Astrocyte (in vitro differentiated cells and primary cell): ENCODE data around the gene ARHGDIA. TPM values are rescaled to one million over a fixed set of nuclear protein-coding genes. Genes with fewer than 3 reads are reported as not detected.

Experiments
- DNase-seq: peaks from one replicate; pipeline ENCODE4 v3.0.0-alpha.2; 2010; ENCODE audit warnings: low read depth
- FAIRE-seq: peaks from 2 replicates; lab custom pipeline; 2011; peaks lifted over from hg19 to GRCh38; lab: Jason Lieb, UNC
- H2AFZ ChIP-seq: 2 replicates; pipeline ENCODE4 v1.6.0; 2012; ENCODE audit warnings: low read depth, low read length, inconsistent platforms
- H3K27ac ChIP-seq: 2 replicates; pipeline ENCODE4 v1.5.1; 2011; ENCODE audit warnings: low read depth, low read length, inconsistent platforms
- H3K27me3 ChIP-seq: 2 replicates; pipeline ENCODE4 v1.6.0; 2011; ENCODE audit warnings: low read length, inconsistent platforms; ENCODE audit not compliant: insufficient read depth
- H3K36me3 ChIP-seq: 2 replicates; pipeline ENCODE4 v1.5.1; 2011; ENCODE audit warnings: low read length, inconsistent platforms; ENCODE audit not compliant: insufficient read depth
- H3K4me1 ChIP-seq: 2 replicates; pipeline ENCODE4 v1.5.1; 2011; ENCODE audit warnings: low read length, inconsistent platforms; ENCODE audit not compliant: insufficient read depth
- H3K4me2 ChIP-seq: 2 replicates; pipeline ENCODE4 v1.6.0; 2012; ENCODE audit warnings: low read length, inconsistent platforms
- H3K4me3 ChIP-seq: 2 replicates; pipeline ENCODE4 v1.5.1; 2011; ENCODE audit warnings: low read depth, mild to moderate bottlenecking, low read length, inconsistent platforms; ENCODE audit not compliant: insufficient read depth
- H3K79me2 ChIP-seq: 2 replicates; pipeline ENCODE4 v1.6.0; 2012; ENCODE audit warnings: mild to moderate bottlenecking, low read length, inconsistent platforms; ENCODE audit not compliant: insufficient read depth
- H3K9ac ChIP-seq: 2 replicates; pipeline ENCODE4 v1.6.0; 2012; ENCODE audit warnings: mild to moderate bottlenecking, low read length, inconsistent platforms
- H3K9me3 ChIP-seq: 2 replicates; pipeline ENCODE4 v1.5.1; 2012; ENCODE audit warnings: low read depth, mild to moderate bottlenecking, low read length, inconsistent platforms; ENCODE audit not compliant: insufficient read depth
- H4K20me1 ChIP-seq: 2 replicates; pipeline ENCODE4 v1.6.0; 2012; ENCODE audit warnings: low read length, inconsistent platforms; ENCODE audit not compliant: insufficient read depth
- H3K27ac Mint-ChIP-seq: one replicate; pipeline ENCODE4 v1.8.0; 2021; ENCODE audit warnings: mild to moderate bottlenecking, mixed read lengths; ENCODE audit not compliant: unreplicated experiment
- H3K27me3 Mint-ChIP-seq: one replicate; pipeline ENCODE4 v1.8.0; 2021; ENCODE audit warnings: low read depth, mixed read lengths; ENCODE audit not compliant: unreplicated experiment
- H3K36me3 Mint-ChIP-seq: one replicate; pipeline ENCODE4 v1.8.0; 2021; ENCODE audit warnings: low read depth, mixed read lengths; ENCODE audit not compliant: unreplicated experiment
- H3K4me1 Mint-ChIP-seq: one replicate; pipeline ENCODE4 v1.8.0; 2021; ENCODE audit warnings: low read depth, mixed read lengths; ENCODE audit not compliant: unreplicated experiment
- H3K4me3 Mint-ChIP-seq: one replicate; pipeline ENCODE4 v1.8.0; 2021; ENCODE audit warnings: mild to moderate bottlenecking, moderate library complexity, mixed read lengths; ENCODE audit not compliant: unreplicated experiment
- H3K9me3 Mint-ChIP-seq: one replicate; pipeline ENCODE4 v1.8.0; 2021; ENCODE audit warnings: mild to moderate bottlenecking, mixed read lengths; ENCODE audit not compliant: unreplicated experiment
- CTCF ChIP-seq: IDR thresholded peaks from 2 replicates; pipeline ENCODE4 v1.5.1; 2011; ENCODE audit warnings: low read depth, mild to moderate bottlenecking, inconsistent platforms, low read length, moderate library complexity; ENCODE audit not compliant: insufficient read depth
- EZH2 ChIP-seq: IDR thresholded peaks from 2 replicates; pipeline ENCODE4 v1.6.1; 2012; ENCODE audit warnings: mild to moderate bottlenecking, low read length, inconsistent platforms; ENCODE audit not compliant: insufficient read depth
- total RNA-seq: library from RNA; stranded (reverse); gene quantifications from 2 replicates; pipeline ENCODE4 v1.2.1, GENCODE V29; 2021

Gene ARHGDIA
- total RNA-seq, 1 donor from 2014 or later, result 352 TPM

GRCh38 chr17:81915331-81915730 is 44.2 kb upstream of the ARHGDIA start:
- DNase-seq, result no peak
- Histone ChIP-seq H3K4me1 (peaks cover 13% of the 10 kb centered on the region), H3K4me3 (no peak overlapping the region), H2AFZ (no peak overlapping the region), H3K27ac (no peak overlapping the region), H3K36me3 (peaks cover 6% of the 10 kb centered on the region), H3K9me3 (no peaks in the 10 kb centered on the region), H3K4me2 (no peak overlapping the region), H3K79me2 (peaks cover 51% of the 10 kb centered on the region), H3K27me3 (no peaks in the 10 kb centered on the region), H4K20me1 (peaks cover 78% of the 10 kb centered on the region), H3K9ac (no peak overlapping the region)
- Mint-ChIP-seq H3K27ac (no peak overlapping the region), H3K4me1 (peaks cover 13% of the 10 kb centered on the region), H3K27me3 (no peaks in the 10 kb centered on the region), H3K9me3 (peaks cover 1% of the 10 kb centered on the region), H3K36me3 (peaks cover 22% of the 10 kb centered on the region), H3K4me3 (no peak overlapping the region)
- FAIRE-seq, result no peak
- TF ChIP-seq CTCF (no peak), EZH2 (no peak)

- Histone ChIP-seq H3K9me3 (no peaks in the 10 kb centered on the region), H2AFZ (no peak overlapping the region), H4K20me1 (peaks cover 78% of the 10 kb centered on the region), H3K4me2 (no peak overlapping the region), H3K4me1 (peaks cover 18% of the 10 kb centered on the region), H3K9ac (no peak overlapping the region), H3K27ac (no peak overlapping the region), H3K36me3 (peaks cover 6% of the 10 kb centered on the region), H3K27me3 (no peaks in the 10 kb centered on the region), H3K4me3 (no peak overlapping the region), H3K79me2 (peaks cover 44% of the 10 kb centered on the region)
- H3K36me3 Mint-ChIP-seq, result peaks cover 16% of the 10 kb centered on the region
- H3K27ac Mint-ChIP-seq, result no peak overlapping the region
- no peaks in the 10 kb centered on the region for H3K27me3 Mint-ChIP-seq
- H3K4me3 Mint-ChIP-seq, result no peak overlapping the region
- peaks cover 13% of the 10 kb centered on the region for H3K4me1 Mint-ChIP-seq
- peaks cover 1% of the 10 kb centered on the region for H3K9me3 Mint-ChIP-seq
- DNase-seq (no peak), FAIRE-seq (no peak)
- TF ChIP-seq EZH2, result no peak
- TF ChIP-seq CTCF, result no peak
These were observed 43.1 kb upstream of the ARHGDIA start for GRCh38 chr17:81914103-81914850.

- FAIRE-seq (no peak), DNase-seq (no peak)
- no peaks in the 10 kb centered on the region for H3K27me3 ChIP-seq
- H3K4me3 ChIP-seq, result no peak overlapping the region
- no peak overlapping the region for H3K27ac ChIP-seq
- H2AFZ ChIP-seq, result no peak overlapping the region
- H4K20me1 ChIP-seq, result peaks cover 74% of the 10 kb centered on the region
- H3K9me3 ChIP-seq, result no peaks in the 10 kb centered on the region
- Mint-ChIP-seq H3K27me3 (no peaks in the 10 kb centered on the region), H3K36me3 (peaks cover 12% of the 10 kb centered on the region), H3K9me3 (peaks cover 1% of the 10 kb centered on the region), H3K27ac (peak overlapping the region; percentile 72), H3K4me1 (peaks cover 9% of the 10 kb centered on the region), H3K4me3 (peak overlapping the region; percentile 70)
- H3K9ac ChIP-seq, result no peak overlapping the region
- peaks cover 37% of the 10 kb centered on the region for H3K79me2 ChIP-seq
- H3K4me1 ChIP-seq, result peaks cover 18% of the 10 kb centered on the region
- TF ChIP-seq CTCF (no peak), EZH2 (no peak)
- peaks cover 6% of the 10 kb centered on the region for H3K36me3 ChIP-seq
- H3K4me2 ChIP-seq, result no peak overlapping the region
These were observed 42.4 kb upstream of the ARHGDIA start for GRCh38 chr17:81913394-81914102.
